ENCODE results near the gene SNRPB2.

DNA sequence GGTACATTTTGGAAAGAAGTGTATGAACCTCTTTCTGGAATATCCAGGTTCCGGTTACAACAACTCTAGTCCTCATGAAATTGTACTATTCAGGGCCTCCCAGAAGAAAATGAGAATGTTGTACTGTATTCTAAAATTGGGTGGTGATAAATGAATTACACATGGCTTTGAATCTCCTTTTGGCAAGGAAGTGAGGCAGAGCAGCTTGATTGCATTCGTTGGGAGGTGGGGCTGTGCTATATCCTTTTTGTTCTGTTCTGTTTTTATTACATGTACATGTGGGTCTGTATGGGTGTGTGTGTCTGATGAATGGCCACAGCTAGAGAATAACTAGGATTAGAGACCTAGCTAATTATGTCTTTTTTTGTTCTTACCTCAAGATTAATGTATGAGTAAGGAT lies 37.8 kb upstream of the SNRPB2 start:
- TF ChIP-seq POLR2AphosphoS5 (IDR thresholded peaks at IDR 0.05; ENCODE audit: borderline replicate concordance, low read depth, low read length) (no peak), EZH2 (IDR thresholded peaks at IDR 0.05) (no peak)
